OCI-M1 (cell line): ENCODE results near the gene NT5C.
A peak's percentile ranks its signal among the peaks of the same experiment; 100 is the strongest.

Experiments used
- DNase-seq: peaks from one replicate; lab custom pipeline; 2025; lab: John Stamatoyannopoulos, UW

Gene NT5C

DNA sequence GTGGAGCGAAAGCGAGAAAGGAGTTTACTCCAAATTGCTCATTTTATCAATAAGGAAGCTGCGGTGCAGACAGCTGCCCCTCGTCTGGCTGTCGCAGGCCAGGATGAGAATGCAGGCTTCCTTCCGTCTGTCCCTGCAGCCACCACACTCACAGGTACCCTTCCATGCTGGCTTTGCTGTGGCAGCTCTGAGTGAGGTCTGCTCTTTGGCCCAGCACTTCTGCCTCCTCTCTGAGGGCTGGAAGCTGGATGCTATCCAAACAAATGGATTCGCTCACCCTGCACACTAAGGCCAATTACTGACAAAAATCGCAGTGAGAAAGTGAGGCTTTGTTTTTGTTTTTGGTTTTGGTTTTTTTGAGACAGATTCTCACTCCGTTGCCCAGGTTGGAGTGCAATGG, 14.8 kb downstream of the NT5C start:
- no peak for DNase-seq

- no peak for DNase-seq
Measured at GRCh38 chr17:75115555-75115954, 16.0 kb downstream of the NT5C start.

DNA sequence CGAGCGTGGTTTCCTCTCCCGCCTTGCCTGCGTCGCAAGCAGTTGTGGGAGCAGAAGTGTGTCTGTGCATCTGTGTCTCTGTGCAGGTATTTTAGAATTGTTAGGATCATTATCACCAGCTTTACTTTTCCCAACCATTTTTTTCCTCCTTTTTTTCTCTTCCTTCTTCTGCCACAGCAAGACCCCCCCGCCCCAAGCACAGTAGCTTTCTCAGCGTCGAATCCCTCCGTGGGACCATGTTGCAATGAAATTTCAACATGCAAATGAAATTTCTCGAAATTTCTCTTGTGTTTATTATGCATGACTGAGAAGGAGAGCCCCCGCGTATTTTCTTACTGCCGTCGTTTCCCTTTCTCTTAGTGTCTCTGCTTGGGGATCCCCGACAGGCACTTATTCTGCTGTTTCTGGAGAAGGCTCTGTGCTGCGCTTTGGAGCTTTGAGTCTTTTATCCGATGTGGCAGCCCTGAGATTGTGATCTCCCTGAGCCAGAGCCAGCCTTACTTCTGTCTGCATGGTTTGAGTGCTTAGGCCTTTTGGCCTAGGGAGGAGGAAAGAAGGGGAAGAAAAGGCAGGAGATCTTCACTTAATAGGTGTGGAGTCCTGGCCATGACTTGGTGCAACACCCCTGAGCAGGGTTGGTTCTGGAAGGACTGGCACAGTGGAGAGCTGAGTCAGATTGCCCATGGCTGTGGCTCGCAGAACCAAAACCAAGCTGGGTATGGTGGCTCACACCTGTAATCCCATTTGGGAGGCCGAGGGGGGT, 16.8 kb downstream of the NT5C start:
- DNase-seq = peak; percentile 42

- DNase-seq = peak; percentile 93
Measured at GRCh38 chr17:75113798-75114551, 17.6 kb downstream of the NT5C start.

DNA sequence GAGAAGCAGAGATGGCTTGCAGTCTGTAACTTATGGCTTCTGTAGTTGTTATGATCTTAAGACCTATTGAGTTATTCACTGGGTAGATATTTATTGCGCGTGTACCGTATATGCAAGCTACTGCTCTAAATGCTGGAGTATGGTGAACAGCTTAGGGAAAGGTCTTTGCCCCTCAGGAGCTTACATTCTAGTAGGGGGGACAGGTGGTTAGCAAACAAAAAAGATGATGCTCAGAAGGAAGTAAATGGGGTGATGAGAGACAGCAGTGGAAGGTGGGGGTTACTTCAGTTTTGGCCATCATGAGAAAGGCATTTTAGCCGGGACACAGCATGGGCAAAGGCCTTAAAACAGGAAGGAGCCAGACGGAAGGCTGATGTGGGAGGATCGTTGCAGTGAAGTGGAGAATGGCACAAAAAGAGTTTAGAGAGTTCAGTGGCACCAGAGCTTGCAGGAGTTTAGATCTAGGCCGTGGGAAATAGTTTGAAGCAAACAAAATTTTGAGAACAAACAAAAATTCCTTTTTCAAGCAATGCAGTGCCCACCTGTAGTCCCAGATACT, 19.7 kb downstream of the NT5C start:
- no peak for DNase-seq

DNA sequence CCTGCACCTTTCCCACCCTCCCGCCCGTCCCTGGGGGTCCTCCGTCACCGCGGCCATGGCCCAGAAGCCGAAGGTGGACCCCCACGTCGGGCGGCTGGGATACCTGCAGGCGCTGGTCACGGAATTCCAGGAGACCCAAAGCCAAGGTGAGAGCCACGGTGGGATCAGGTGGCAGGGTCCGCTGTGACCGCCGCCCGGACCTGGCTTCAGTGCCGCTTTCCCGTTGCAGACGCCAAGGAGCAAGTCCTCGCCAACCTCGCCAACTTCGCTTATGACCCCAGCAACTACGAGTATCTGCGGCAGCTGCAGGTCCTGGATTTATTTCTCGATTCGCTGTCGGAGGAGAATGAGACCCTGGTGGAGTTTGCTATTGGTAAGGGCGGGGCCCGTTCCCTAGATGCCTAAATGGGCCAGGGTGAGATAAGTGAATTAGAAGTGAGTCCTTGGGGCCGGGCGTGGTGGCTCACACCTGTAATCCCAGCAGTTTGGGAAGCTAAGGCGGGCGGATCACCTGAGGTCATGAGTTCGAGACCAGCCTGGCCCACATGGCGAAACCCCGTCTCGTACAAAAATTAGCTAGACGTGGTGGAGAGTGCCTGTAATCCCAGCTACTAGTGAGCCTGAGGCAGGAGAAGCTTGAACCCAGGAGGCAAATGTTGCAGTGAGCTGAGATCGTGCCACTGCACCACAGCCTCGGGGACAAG, 21.2 kb downstream of the NT5C start:
- no peak for DNase-seq

DNA sequence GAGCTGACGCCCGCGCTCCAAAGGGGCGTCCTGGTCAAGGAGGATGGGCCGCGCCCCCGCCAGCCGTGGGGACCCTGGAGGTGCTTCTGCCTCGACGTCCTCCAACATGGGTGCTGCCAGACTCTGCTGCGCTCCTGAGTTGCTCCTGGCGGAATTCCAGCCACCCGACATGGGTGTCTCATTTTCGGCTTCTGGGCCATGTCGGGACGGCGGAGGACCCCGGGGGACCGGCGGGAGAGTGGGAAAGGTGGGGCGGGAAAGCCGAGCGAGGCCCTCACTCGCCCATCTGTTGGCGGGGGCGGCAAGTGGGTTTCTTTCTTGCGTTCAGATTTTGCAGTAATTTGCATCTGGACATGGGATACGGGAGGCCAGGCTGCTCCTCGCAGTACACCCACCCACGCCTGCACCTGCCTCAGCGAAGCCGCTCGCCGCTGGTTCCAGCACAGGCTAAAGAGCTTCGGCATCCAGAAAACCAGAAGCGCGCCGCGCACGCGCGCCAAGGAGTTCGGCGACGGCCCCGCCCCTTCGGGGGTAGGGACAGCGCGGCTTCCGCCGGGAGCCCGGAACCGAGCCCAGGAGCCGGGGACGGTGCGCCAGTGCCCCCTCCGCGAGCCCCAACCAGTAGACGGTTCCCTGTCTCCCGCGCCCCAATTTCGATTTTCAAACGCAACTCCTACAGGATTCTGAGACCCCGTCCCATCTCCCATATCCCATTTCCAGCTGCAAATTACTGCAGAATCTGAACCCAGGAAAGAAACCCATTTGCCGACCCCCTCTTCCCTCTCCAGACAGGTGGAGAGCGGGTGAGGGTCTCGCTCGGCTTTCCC, 21.9 kb downstream of the NT5C start, which contains the start of gene ARMC7:
Gene ARMC7 (plus strand): TSS at position 563 of the 827 bp plus-strand sequence. CDS start 320 bp downstream, outside the sequence.
- DNase-seq = peak; percentile 91

DNA sequence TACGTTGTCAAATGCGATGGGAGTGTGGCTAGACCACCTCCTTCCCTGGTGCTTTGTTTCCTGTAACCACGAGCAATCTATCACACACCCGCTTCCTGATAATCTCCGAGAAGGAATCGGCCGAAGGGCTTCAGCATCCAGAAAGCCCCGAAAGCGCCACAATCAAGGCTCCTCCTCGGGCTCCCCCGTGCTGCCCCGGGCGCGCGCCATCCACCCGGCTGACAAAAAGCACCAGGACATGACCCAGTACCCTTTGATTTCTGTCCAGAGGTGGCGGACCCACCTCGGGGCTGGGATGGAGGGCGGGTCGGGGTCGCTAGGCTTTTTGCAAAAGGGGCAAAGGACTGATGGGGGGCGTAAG, 22.5 kb downstream of the NT5C start:
- DNase-seq = no peak

DNA sequence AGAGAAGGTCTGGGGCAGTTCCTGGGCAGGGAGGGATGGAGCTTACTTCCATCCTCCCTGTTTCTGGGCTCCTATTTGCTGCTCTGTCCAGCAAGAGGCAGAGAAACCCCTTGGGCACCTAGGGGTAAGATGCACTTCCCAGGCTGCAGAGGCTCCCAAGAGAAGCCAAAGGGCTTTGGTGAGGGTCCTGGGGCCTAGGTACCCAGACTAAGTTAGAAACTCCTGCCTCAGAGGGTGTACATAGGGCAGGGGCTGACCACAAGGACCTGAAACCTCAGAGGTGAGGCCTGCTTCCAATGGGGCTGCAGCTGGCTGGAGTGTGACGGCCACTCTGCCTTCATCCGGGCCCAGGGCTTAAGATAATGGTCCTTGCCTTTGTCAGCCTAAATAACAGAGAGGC, 23.3 kb downstream of the NT5C start:
- DNase-seq = no peak

DNA sequence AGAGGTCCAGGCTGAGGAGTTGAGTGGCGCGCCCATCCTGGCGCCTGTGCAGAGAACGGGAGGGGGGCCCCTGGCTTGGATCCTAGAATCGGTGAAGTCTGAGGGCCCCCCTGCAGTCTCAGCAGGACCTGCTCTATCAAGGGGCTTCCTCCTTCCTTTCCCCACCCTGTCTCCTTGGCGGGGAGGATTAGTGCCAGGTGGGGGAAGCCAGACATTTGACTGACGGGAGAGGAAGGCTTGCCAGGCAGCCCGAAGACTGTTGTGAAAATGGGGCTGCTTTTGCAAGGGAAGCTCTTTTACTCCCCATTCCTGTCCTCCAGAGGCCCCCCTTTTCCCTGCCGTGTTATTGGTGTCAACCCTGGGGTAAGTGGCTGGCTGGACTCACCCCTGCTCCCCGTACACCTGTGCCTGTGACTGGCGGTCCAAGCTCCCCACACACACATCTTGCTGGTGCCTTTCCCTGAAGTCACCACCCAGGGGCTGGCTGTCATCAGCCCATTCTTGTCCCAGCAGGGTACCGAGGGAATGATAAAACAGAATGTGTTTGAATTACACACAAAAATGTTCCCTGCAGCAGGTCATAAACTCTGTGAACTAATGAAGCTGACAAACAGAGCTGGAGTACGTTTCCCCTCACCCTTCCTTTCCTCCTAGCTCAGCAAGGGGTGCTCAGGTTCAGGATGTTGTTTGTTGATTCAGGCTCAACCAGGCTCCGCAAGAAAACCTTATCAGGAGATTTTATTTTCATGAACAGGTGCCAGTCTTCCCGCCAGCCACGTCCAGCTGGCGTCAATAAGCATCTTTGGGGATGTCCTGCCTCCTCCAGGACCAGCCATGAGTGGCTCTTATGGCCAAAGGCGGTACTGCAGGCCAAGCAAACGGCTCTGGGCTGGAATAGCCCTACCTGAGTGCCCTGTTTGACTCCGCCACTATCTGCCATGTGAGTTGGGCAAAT, 26.1 kb downstream of the NT5C start:
- DNase-seq = peak; percentile 67

GRCh38 chr17:75103601-75104554, 27.7 kb downstream of the NT5C start:
- no peak for DNase-seq

GRCh38 chr17:75102385-75102821, 29.1 kb downstream of the NT5C start:
- DNase-seq = peak; percentile 81

- DNase-seq = no peak
Measured at GRCh38 chr17:75099881-75100595, 31.5 kb downstream of the NT5C start.

GRCh38 chr17:75098861-75099260, 32.7 kb downstream of the NT5C start:
- no peak for DNase-seq

GRCh38 chr17:75097865-75098264, 33.7 kb downstream of the NT5C start:
- DNase-seq = no peak

DNA sequence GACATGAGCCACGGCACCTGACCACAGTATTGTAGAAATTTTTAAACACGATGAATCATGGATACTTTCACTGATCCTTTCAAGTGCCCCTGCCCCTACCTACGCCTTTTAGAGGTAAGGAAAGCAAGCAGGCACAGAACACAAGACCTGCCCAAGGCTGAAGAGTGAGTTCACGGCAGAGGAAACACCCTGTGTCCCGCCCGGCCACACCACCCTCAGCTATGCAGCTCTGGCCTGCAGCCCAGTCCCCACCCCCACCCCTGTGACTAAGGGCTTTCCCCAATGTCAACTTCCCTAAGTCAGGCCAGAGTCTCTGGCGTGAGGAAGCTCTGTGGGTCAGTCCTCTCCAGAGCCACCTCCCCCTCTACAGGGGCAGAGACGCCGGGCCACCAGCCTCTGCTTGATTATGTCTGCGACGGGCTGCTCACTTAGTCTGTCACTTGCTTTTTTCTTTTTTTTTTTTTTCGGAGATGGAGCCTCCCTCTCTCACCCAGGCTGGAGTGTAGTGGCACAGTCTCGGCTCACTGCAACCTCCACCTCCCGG, 35.4 kb downstream of the NT5C start:
- DNase-seq = peak; percentile 97

DNA sequence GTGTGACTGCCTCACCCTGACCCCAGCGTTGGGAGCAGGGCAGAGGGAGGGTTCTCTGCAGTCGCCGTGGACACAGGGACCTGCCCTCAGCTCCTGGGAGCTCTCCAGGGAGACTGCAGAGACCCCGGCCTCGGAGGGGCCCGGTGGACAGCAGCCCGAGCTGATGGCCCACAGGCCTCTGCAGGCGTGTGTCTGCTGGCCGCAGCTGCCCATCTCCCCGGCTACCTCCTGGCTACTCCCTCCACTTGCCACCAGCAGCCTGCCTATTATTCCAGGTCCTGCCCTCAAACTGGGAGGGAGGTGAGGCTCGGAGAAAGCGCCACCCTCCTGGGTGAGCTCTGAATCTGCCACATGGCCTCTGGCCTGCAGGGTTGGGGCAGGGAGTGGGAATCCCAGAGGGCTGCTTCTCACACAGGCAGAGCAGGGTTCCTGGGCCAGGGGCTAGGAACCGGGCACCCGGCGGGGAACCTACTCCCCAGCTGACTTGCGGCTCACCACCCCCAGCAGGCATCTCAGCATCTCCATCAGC, 36.6 kb downstream of the NT5C start:
- no peak for DNase-seq
